ENCODE results near the gene ADAMTSL1.

The ADAMTSL1 gene

GRCh38 chr9:18588002-18588401 lies 114.0 kb downstream of the ADAMTSL1 start:
- no peak for DNase-seq (ENCODE audit: extremely low spot score)
- ChIA-PET POLR2A (no interaction called here), CTCF (no interaction called here)
- no peak for TF ChIP-seq PKNOX1 (IDR thresholded peaks at IDR 0.05)
- no peak for TF ChIP-seq L3MBTL2 (conservative IDR thresholded peaks at IDR 0.05)
- TF ChIP-seq TARDBP (IDR thresholded peaks at IDR 0.05), result no peak
- TF ChIP-seq FOXK2 (IDR thresholded peaks at IDR 0.05), result no peak
- no peak for TF ChIP-seq FOXM1 (IDR thresholded peaks at IDR 0.05; ENCODE audit: borderline replicate concordance)

GRCh38 chr9:18591261-18591660 lies 117.3 kb downstream of the ADAMTSL1 start:
- ChIA-PET POLR2A (no interaction called here), CTCF (no interaction called here)
- TF ChIP-seq FOXA1 (IDR thresholded peaks at IDR 0.05), result no peak
- TF ChIP-seq ZNF384 (IDR thresholded peaks at IDR 0.05), result no peak
- TF ChIP-seq SP1 (IDR thresholded peaks at IDR 0.05), result no peak
- no peak for TF ChIP-seq PKNOX1 (IDR thresholded peaks at IDR 0.05)
- TF ChIP-seq L3MBTL2 (conservative IDR thresholded peaks at IDR 0.05), result no peak
- TF ChIP-seq LEF1 (IDR thresholded peaks at IDR 0.05; ENCODE audit: borderline replicate concordance), result no peak
- TF ChIP-seq HDGF (IDR thresholded peaks at IDR 0.05; ENCODE audit: borderline replicate concordance), result no peak
- no peak for TF ChIP-seq ELF4 (IDR thresholded peaks at IDR 0.05)
- DNase-seq (ENCODE audit: extremely low spot score), result no peak

GRCh38 chr9:18594837-18595236 lies 120.9 kb downstream of the ADAMTSL1 start:
- CTCF ChIA-PET, result no interaction called here
- POLR2A ChIA-PET, result no interaction called here
- DNase-seq (ENCODE audit: extremely low spot score), result no peak
- TF ChIP-seq CTBP1 (IDR thresholded peaks at IDR 0.05; ENCODE audit: borderline replicate concordance), result no peak
- no peak for TF ChIP-seq BHLHE40 (IDR thresholded peaks at IDR 0.05; ENCODE audit: borderline replicate concordance)
- no peak for TF ChIP-seq ZNF384 (IDR thresholded peaks at IDR 0.05)
- TF ChIP-seq NFRKB (IDR thresholded peaks at IDR 0.05), result no peak
- no peak for TF ChIP-seq PKNOX1 (IDR thresholded peaks at IDR 0.05)
- no peak for TF ChIP-seq FOXA1 (IDR thresholded peaks at IDR 0.05)
- no peak for TF ChIP-seq FOXM1 (IDR thresholded peaks at IDR 0.05; ENCODE audit: borderline replicate concordance)
- TF ChIP-seq ARNT (IDR thresholded peaks at IDR 0.05), result no peak
- no peak for TF ChIP-seq L3MBTL2 (conservative IDR thresholded peaks at IDR 0.05)
- no peak for TF ChIP-seq TARDBP (IDR thresholded peaks at IDR 0.05)
- no peak for TF ChIP-seq ELF4 (IDR thresholded peaks at IDR 0.05)

GRCh38 chr9:18595597-18595996 lies 121.6 kb downstream of the ADAMTSL1 start:
- no peak for TF ChIP-seq ARNT (IDR thresholded peaks at IDR 0.05)
- no peak for TF ChIP-seq FOXK2 (IDR thresholded peaks at IDR 0.05)
- TF ChIP-seq PKNOX1 (IDR thresholded peaks at IDR 0.05), result no peak
- no peak for TF ChIP-seq SUZ12 (IDR thresholded peaks at IDR 0.05)
- TF ChIP-seq NFRKB (IDR thresholded peaks at IDR 0.05), result no peak
- no peak for TF ChIP-seq SP1 (IDR thresholded peaks at IDR 0.05)
- TF ChIP-seq ZNF384 (IDR thresholded peaks at IDR 0.05), result no peak
- TF ChIP-seq FOXM1 (IDR thresholded peaks at IDR 0.05; ENCODE audit: borderline replicate concordance), result no peak
- no peak for TF ChIP-seq BHLHE40 (IDR thresholded peaks at IDR 0.05; ENCODE audit: borderline replicate concordance)
- no peak for TF ChIP-seq CTBP1 (IDR thresholded peaks at IDR 0.05; ENCODE audit: borderline replicate concordance)
- TF ChIP-seq HDGF (IDR thresholded peaks at IDR 0.05; ENCODE audit: borderline replicate concordance), result no peak
- no peak for TF ChIP-seq TARDBP (IDR thresholded peaks at IDR 0.05)
- POLR2A ChIA-PET, result no interaction called here
- no peak for DNase-seq (ENCODE audit: extremely low spot score)
- CTCF ChIA-PET, result no interaction called here

DNA sequence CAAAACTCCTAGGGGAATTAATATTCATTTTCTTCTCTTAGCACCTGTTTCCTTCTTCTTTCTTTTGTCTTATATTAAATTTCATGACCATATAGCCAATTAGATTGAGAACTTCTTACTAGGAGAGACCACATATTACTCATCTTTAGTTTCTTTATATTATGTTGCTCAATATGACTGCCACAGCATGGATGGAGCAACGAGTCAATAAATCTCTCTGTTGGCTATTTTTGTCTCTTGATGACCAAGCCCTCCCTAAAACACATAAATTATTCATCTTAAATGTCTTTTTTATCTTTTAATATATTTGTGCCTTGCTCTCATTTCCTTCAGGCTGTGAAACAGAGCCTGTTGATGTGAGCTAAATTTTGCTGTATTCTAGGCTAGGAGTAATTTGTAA lies 123.0 kb downstream of the ADAMTSL1 start:
- CTCF ChIA-PET, result no interaction called here
- POLR2A ChIA-PET, result no interaction called here
- no peak for DNase-seq (ENCODE audit: extremely low spot score)
- no peak for TF ChIP-seq LEF1 (IDR thresholded peaks at IDR 0.05; ENCODE audit: borderline replicate concordance)
- TF ChIP-seq TARDBP (IDR thresholded peaks at IDR 0.05), result no peak
- TF ChIP-seq CTBP1 (IDR thresholded peaks at IDR 0.05; ENCODE audit: borderline replicate concordance), result no peak
- TF ChIP-seq ARNT (IDR thresholded peaks at IDR 0.05), result no peak
- no peak for TF ChIP-seq PKNOX1 (IDR thresholded peaks at IDR 0.05)
- TF ChIP-seq BHLHE40 (IDR thresholded peaks at IDR 0.05; ENCODE audit: borderline replicate concordance), result no peak
- no peak for TF ChIP-seq HDGF (IDR thresholded peaks at IDR 0.05; ENCODE audit: borderline replicate concordance)
- no peak for TF ChIP-seq FOXK2 (IDR thresholded peaks at IDR 0.05)
- TF ChIP-seq ELF4 (IDR thresholded peaks at IDR 0.05), result no peak
- TF ChIP-seq ZNF384 (IDR thresholded peaks at IDR 0.05), result no peak
- TF ChIP-seq NFRKB (IDR thresholded peaks at IDR 0.05), result no peak
- no peak for TF ChIP-seq SUZ12 (IDR thresholded peaks at IDR 0.05)
- TF ChIP-seq SP1 (IDR thresholded peaks at IDR 0.05), result no peak
- TF ChIP-seq FOXM1 (IDR thresholded peaks at IDR 0.05; ENCODE audit: borderline replicate concordance), result no peak
- no peak for TF ChIP-seq L3MBTL2 (conservative IDR thresholded peaks at IDR 0.05)
- no peak for TF ChIP-seq FOXA1 (IDR thresholded peaks at IDR 0.05)

GRCh38 chr9:18598969-18599368 lies 125.0 kb downstream of the ADAMTSL1 start:
- TF ChIP-seq TARDBP (IDR thresholded peaks at IDR 0.05) (no peak), ELF4 (IDR thresholded peaks at IDR 0.05) (no peak), FOXM1 (IDR thresholded peaks at IDR 0.05; ENCODE audit: borderline replicate concordance) (no peak), SUZ12 (IDR thresholded peaks at IDR 0.05) (no peak), BHLHE40 (IDR thresholded peaks at IDR 0.05; ENCODE audit: borderline replicate concordance) (no peak), HDGF (IDR thresholded peaks at IDR 0.05; ENCODE audit: borderline replicate concordance) (no peak), ZNF384 (IDR thresholded peaks at IDR 0.05) (no peak), ARNT (IDR thresholded peaks at IDR 0.05) (no peak), PKNOX1 (IDR thresholded peaks at IDR 0.05) (no peak), L3MBTL2 (conservative IDR thresholded peaks at IDR 0.05) (no peak), LEF1 (IDR thresholded peaks at IDR 0.05; ENCODE audit: borderline replicate concordance) (no peak), SP1 (IDR thresholded peaks at IDR 0.05) (no peak), NFRKB (IDR thresholded peaks at IDR 0.05) (no peak), FOXA1 (IDR thresholded peaks at IDR 0.05) (no peak)
- CTCF ChIA-PET, result no interaction called here
- POLR2A ChIA-PET, result no interaction called here
- DNase-seq (ENCODE audit: extremely low spot score), result no peak

Measured in HEK293T (cell line).